K562 (cell line): ENCODE measurements around the gene XPC. TPM values are rescaled to one million over a fixed set of nuclear protein-coding genes. Genes with fewer than 3 reads are reported as not detected.

Experiments
- AFF1 ChIP-seq, 2 experiments: fragments of 450-650 bp; IDR thresholded peaks; 2 replicates each; pipeline ENCODE4 v1.6.1; 2018; ENCODE audit warnings: mild to moderate bottlenecking in 2 of 2, low read depth in 1 of 2; ENCODE audit not compliant: partially characterized antibody in 2 of 2
- ESRRB ChIP-seq: fragments of 250-450 bp; sonication (Bioruptor Pico); IDR thresholded peaks from 2 replicates; pipeline ENCODE4 v1.5.0; 2020; ENCODE audit warnings: mild to moderate bottlenecking, moderate library complexity, borderline replicate concordance
- ETS2 ChIP-seq: IDR thresholded peaks from 2 replicates; pipeline ENCODE4 v1.6.1; 2016; ENCODE audit warnings: borderline replicate concordance, missing genetic modification characterization, mild to moderate bottlenecking, moderate library complexity, missing compliant biosample characterization; ENCODE audit not compliant: poor library complexity, severe bottlenecking
- HDAC6 ChIP-seq: IDR thresholded peaks from 2 replicates; pipeline ENCODE4 v1.6.1; 2012; ENCODE audit warnings: low read depth, mild to moderate bottlenecking, control low read depth, inconsistent platforms, low read length, moderate library complexity
- IRF2 ChIP-seq: sonication (generic); formaldehyde crosslinking; IDR thresholded peaks from 2 replicates; pipeline ENCODE4 v1.8.1; 2022; ENCODE audit warnings: mild to moderate bottlenecking, missing genetic modification reagents
- MEIS2 ChIP-seq: fragments of 450-650 bp; IDR thresholded peaks from 2 replicates; pipeline ENCODE4 v1.6.1; 2014; ENCODE audit warnings: mild to moderate bottlenecking; ENCODE audit not compliant: partially characterized antibody
- NFIC ChIP-seq: fragments of 450-650 bp; IDR thresholded peaks from 2 replicates; pipeline ENCODE4 v1.6.1; 2017; ENCODE audit warnings: mild to moderate bottlenecking, inconsistent platforms
- NR3C1 ChIP-seq: sonication (generic); formaldehyde crosslinking; IDR thresholded peaks from 2 replicates; pipeline ENCODE4 v1.8.1; 2022; ENCODE audit warnings: missing genetic modification reagents
- PML ChIP-seq: IDR thresholded peaks from 2 replicates; pipeline ENCODE4 v1.6.1; 2012; ENCODE audit warnings: low read length, inconsistent platforms
- RERE ChIP-seq: sonication (generic); formaldehyde crosslinking; IDR thresholded peaks from 2 replicates; pipeline ENCODE4 v1.8.0; 2023; ENCODE audit warnings: missing genetic modification reagents, mild to moderate bottlenecking, borderline replicate concordance
- SMARCA5 ChIP-seq: fragments of 450-650 bp; IDR thresholded peaks from 2 replicates; pipeline ENCODE4 v1.6.1; 2016
- SP2 ChIP-seq: IDR thresholded peaks from 2 replicates; pipeline ENCODE4 v1.6.1; 2011; ENCODE audit warnings: mild to moderate bottlenecking, low read depth, low read length, moderate library complexity; ENCODE audit not compliant: poor library complexity, severe bottlenecking; ENCODE audit errors: extremely low read depth
- TAF15 ChIP-seq: fragments of 200-400 bp; formaldehyde crosslinking; IDR thresholded peaks from 2 replicates; pipeline ENCODE4 v1.6.1; 2017; ENCODE audit warnings: mild to moderate bottlenecking, low read depth, low read length, moderate library complexity
- XRCC5 ChIP-seq: fragments of 200-400 bp; formaldehyde crosslinking; IDR thresholded peaks from 2 replicates; pipeline ENCODE4 v1.6.1; 2017; ENCODE audit warnings: low read depth, mild to moderate bottlenecking, low read length
- ZFP36 ChIP-seq: fragments of 150-350 bp; IDR thresholded peaks from 2 replicates; pipeline ENCODE4 v1.6.1; 2018; ENCODE audit warnings: low read length, low read depth; ENCODE audit not compliant: partially characterized antibody
- ZFX ChIP-seq: sonication (generic); formaldehyde crosslinking; IDR thresholded peaks from 2 replicates; pipeline ENCODE4 v1.8.0; 2022; ENCODE audit warnings: mild to moderate bottlenecking, missing genetic modification reagents, moderate library complexity
- ZNF12 ChIP-seq: sonication (generic); formaldehyde crosslinking; IDR thresholded peaks from 2 replicates; pipeline ENCODE4 v1.4.0; 2020; ENCODE audit warnings: mild to moderate bottlenecking, missing genetic modification reagents
- ZNF217 ChIP-seq: sonication (generic); formaldehyde crosslinking; IDR thresholded peaks from 2 replicates; pipeline ENCODE4 v1.8.0; 2022; ENCODE audit warnings: mild to moderate bottlenecking, missing genetic modification reagents
- ZNF324 ChIP-seq: fragments of 250-450 bp; sonication (Bioruptor Pico); IDR thresholded peaks from 2 replicates; pipeline ENCODE4 v1.4.0; 2020; ENCODE audit warnings: mild to moderate bottlenecking
- ZNF79 ChIP-seq: fragments of 250-450 bp; sonication (Bioruptor Pico); IDR thresholded peaks from 2 replicates; pipeline ENCODE4 v1.4.0; 2020; ENCODE audit warnings: low read depth, mild to moderate bottlenecking, moderate library complexity
- polyA plus RNA-seq, 8 experiments: library from polyadenylated mRNA; depleted of rRNA in 4 of 8; stranded (reverse) in 5 of 8; unstranded in 3 of 8; fragments of >200 nt; fragmentation: Nextera tagmentation in 2 of 8; fragmentation: Illumina TruSeq in 1 of 8; extraction: Ambion mirVana in 2 of 8; extraction: Trizol in 1 of 8; gene quantifications; 2 replicates each; pipeline versions ENCODE4 v1.2.1 to v1.2.3, GENCODE V29; 2011 to 2014; ENCODE audit warnings: inconsistent platforms in 1 of 8, missing spikeins in 1 of 8
- total RNA-seq, 7 experiments: library from RNA; depleted of rRNA in 6 of 7; stranded (reverse); fragments of >200 nt in 6 of 7; fragmentation: Illumina TruSeq in 2 of 7; extraction: Trizol in 2 of 7; gene quantifications; 2 replicates each; pipeline versions ENCODE4 v1.2.1 to v1.2.3, GENCODE V29; 2011 to 2021; ENCODE audit warnings: low replicate concordance in 1 of 7

Gene XPC
- total and polyA plus RNA-seq, 9 of the 15 experiments (the other 6 are each of a cell fraction or from before 2014, with no cell fraction given): 3.8 to 54.7 (median 41.3) TPM

DNA sequence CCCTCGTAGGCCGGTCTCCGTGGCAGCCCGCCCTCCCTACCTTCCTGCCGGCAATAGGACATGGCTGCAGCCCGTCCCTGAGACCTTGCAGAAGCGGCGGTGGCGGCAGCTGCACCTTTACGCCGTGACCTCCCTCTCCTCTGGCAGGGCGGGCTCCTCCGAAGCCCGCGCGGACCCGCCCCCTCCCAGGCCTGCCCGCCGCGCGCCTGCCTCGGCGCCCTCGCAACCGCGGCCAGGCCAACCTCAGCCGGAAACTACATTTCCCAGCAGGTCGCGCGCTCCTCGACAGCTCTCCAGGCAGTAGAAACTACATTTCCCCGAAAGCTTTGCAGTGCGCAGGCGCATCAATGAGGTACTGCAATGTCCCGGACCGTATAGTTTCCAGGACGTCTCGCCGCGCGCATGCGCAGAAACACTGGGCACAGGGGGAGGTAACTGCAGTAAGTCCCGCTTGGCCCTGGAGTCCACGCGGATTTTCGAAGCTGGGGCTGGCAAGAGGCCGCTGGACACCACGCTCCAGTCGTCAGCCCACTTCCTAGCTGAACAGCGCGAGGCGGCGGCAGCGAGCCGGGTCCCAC is 53.7 kb downstream of the XPC start, which contains the start of the genes CHCHD4 and TMEM43 (continued):
- TF ChIP-seq NFIC: no peak
- no peak for TF ChIP-seq ZNF79 (CRISPR knock-in tag)
- TF ChIP-seq ESRRB: no peak
- peak; percentile 98 for TF ChIP-seq MEIS2
- no peak for TF ChIP-seq XRCC5
- no peak for TF ChIP-seq RERE
- no peak for TF ChIP-seq SP2
- TF ChIP-seq AFF1 (IDR thresholded peaks at IDR 0.05; ENCODE audit: low read depth in 1 of 2, partially characterized antibody in 2 of 2): peak in 1 of 2 experiments; percentile 96
- no peak; the same call in 1 of the 2 replicates for TF ChIP-seq PML
- no peak; the same call in 1 of the 2 replicates for TF ChIP-seq NR3C1
- TF ChIP-seq ZFP36: peak; percentile 7
- TF ChIP-seq IRF2 (CRISPR knock-in tag): no peak
- TF ChIP-seq ETS2 (tag): no peak
- TF ChIP-seq ZFX (CRISPR knock-in tag): no peak
- no peak for TF ChIP-seq ZNF217 (CRISPR knock-in tag)
- no peak for TF ChIP-seq SMARCA5
- no peak for TF ChIP-seq ZNF324 (CRISPR knock-in tag)
- TF ChIP-seq HDAC6: no peak
- no peak for TF ChIP-seq TAF15
- no peak for TF ChIP-seq ZNF12
